Stimulated activated CD8-positive, alpha-beta memory T cell treated with anti-CD3 and anti-CD28 coated beads, Interleukin-4, amount 100 ng/mL, for 1 hour (primary cell): ENCODE measurements around the gene HSPB8.

ENCODE experiments used
- DNase-seq, 2 donors: peaks; one replicate each; pipeline ENCODE4 v3.0.0-alpha.2; 2020; ENCODE audit warnings: low read depth in 2 of 2, low spot score in 1 of 2

HSPB8 gene

GRCh38 chr12:119169150-119169549 is 9.6 kb upstream of the HSPB8 start:
- no peak for DNase-seq

DNA sequence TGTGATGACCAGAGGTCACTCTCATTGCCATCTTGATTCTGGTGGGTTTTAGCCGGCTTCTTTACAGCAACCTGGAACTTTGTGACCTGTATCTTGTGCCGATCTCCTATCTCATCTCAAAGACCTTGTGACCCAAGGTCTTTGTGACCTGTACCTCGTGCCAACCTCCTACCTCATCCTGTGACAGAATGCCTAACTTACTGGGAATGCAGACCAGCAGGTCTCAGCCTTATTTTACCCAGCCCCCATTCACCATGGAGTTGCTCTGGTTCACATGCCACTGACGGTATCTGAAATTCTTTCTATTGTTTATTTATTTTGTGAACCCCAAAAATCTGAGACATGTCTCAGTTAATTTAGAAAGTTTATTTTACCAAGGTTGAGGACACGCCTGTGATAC is 7.4 kb upstream of the HSPB8 start:
- no peak for DNase-seq

DNA sequence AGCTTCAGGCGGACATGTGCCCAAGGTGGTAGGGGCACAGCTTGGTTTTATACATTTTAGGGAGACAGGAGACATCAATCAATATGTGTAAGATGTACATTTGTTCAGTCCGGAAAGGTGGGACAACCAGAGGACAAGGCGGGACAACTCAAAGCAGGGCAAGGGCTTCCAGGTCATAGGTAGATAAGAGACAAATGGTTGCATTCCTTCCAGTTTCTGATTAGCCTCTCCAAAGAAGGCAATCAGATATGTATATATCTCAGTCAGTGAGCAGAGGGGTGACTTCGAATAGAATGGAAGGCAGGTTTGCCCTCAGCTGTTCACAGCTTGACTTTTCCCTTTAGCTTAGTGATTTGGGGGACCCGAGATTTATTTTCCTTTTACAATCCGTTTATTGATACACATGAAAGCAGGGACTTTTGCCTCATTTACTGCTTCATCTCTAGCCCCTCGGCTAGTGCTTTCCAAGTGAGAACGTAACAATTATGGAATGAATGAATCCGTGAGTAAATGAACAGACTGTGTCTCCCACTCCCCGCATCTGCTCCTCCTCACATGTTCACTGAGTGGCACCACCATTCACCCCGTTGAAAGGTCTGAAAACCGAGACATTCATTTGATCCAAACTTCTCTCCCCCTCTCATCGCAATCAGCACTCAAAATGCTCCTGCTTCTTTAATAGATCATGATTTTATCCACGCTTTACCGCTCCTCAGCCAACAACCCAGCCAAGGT is 6.9 kb upstream of the HSPB8 start:
- DNase-seq: no peak

- no peak for DNase-seq
These were observed 3.6 kb upstream of the HSPB8 start for GRCh38 chr12:119175081-119175480.

DNA sequence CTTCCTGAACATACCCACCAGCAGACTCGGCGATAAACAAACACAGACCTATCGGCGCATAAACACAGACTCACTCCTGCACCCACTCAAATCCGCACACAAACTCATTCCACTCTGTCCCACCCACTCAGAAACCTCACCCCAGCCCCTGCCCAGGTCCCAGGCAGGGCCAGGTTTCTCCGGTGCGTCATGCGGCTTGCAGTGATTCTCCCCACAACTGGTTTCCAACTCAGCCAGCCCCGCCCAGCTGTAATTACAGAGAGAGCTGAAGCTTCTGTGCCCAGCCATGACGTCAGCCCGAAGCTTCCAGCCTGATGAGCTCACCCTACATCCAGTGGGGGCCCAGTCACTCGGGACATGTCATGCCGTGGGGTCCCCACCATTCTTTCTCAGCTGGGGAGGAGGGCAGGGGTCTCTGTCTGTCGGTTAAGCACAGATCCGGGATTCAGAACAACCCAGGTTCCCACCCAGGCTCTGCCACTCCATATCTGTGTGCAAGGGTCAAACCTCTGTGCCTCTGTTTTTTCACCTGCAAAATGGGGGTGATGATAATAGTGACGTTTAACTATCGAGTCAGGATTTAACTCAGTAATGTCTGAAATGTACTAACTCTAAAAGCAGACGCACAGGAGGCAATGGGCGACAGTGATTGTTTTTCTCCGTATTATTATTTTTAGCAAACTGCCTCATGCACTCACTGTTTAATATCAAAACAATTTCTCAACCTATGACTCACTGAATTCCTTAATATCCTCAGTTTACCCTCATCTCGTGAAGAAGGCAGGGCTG is 2.3 kb upstream of the HSPB8 start:
- DNase-seq: no peak

DNA sequence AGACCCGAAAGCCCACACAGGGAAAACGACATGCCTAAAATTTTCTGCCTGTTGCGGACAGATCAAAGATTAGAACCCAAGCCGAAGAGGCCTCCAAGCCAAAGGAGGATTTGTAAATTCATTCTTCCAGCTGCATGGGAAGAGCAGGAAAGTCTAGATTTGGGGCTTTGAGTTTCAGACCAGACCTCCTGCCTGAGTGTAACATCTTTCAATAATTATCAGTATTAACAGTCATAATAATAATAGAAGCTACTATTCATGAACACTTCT is 1.7 kb upstream of the HSPB8 start:
- no peak for DNase-seq

DNA sequence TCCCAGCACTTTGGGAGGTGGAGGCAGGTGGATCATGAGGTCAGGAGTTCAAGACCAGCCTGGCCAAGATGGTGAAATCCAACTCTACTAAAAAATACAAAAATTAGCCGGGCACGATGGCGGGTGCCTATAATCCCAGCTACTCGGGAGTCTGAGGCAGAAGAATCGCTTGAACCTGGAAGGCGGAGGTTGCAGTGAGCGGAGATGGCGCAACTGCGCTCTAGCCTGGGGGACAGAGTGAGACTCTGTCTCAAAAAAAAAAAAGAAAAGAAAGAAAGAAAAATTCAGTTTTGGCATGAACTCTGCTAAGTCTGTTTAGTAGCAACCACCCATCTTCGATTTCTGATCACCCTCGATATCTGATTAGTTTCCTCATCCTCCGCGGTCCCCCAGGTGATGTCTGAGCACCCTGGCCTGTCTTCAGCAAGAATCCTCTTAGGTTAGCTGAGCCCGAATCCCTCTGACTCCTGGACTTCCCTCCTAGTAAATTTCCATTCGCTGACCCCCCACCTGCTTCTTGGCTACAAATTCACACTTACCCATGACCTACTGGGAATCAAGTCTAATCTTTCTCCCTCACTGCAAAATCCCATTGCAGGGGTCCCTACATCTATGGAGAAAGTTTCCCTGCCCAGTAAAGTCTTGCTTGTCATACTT is 879 bp upstream of the HSPB8 start:
- DNase-seq: no peak

DNA sequence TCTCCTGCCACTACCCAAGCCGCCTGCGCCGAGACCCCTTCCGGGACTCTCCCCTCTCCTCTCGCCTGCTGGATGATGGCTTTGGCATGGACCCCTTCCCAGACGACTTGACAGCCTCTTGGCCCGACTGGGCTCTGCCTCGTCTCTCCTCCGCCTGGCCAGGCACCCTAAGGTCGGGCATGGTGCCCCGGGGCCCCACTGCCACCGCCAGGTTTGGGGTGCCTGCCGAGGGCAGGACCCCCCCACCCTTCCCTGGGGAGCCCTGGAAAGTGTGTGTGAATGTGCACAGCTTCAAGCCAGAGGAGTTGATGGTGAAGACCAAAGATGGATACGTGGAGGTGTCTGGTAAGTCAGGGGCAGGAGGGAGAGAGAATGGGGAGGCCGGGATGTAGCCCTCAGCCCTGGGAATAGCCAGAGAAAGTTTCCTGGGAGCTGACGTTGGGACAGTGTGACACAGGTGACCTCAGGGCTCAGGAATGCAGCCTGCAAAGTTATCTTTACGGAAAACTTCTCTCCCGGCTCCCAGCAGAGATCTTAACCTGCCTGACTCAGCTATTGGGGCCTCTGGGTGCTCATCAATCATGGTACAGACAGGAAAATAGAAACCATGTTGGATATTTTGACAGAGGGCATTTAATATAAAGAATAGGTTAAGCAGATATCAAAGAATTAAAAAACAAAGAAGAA is 747 bp downstream of the HSPB8 start:
- no peak for DNase-seq

- DNase-seq: no peak
These were observed 1.8 kb downstream of the HSPB8 start for GRCh38 chr12:119180380-119181040.

GRCh38 chr12:119181202-119181601 is 2.5 kb downstream of the HSPB8 start:
- no peak for DNase-seq

- no peak for DNase-seq
These were observed 3.2 kb downstream of the HSPB8 start for GRCh38 chr12:119181944-119182343.

DNA sequence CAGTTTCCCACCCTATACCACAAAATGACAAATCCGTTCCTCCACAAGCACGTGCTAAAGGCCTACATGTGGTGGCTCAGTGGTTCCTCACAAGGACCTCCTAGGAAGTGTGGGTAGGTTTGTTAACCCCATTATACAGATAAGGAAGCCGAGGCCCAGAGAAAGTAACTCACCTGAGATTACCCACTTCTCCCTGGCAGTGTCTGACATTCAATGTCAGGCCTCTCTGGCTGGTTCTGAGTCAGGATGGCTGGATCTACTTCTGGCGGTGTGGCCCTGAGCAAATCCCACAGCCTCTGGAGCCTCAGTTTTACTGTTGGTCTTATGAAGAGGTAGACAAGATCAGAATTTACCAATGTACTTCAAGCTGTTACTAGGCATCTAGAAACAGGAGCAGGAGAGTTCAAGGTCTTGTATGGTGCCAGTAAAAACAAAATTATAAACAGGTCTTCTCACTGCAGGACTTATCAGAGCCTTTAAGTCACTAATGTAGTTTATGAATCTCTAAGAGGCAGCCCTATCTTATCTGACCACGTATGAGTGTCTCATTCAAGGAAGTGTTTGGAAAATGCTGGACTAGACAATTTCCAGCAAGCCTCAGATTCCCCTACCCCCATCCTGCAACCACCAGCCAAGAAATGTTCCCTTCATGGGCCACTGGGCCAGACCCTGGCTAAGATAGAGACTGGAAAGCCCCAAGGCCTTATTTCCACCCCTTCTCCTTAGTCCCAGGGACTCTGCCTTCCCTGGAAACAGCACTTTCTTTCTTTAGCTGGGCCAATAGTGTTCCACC is 4.2 kb downstream of the HSPB8 start:
- no peak for DNase-seq

- no peak for DNase-seq
These were observed 5.4 kb downstream of the HSPB8 start for GRCh38 chr12:119183942-119184695.

GRCh38 chr12:119195256-119195655 is 16.5 kb downstream of the HSPB8 start:
- DNase-seq: no peak

DNA sequence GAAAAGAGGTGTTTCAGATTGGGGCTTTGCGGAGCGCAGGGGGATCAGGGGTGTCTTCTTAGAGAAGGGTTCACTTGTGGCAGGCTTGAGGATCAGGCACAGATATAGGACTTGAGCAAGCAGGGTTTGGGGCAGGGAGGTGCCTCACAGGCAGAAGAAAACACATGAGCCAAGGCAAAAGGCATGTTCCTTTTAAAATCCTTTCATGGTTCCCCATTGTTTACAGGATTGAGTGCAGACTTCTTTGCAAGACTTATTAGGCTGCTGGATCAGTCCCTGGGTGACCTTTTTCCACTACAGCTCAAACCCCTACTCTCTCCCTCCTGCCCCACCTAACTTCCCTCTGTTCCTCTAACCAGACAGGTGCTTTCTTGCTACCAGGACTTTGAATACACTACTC is 19.7 kb downstream of the HSPB8 start:
- DNase-seq: no peak

- no peak for DNase-seq
These were observed 21.9 kb downstream of the HSPB8 start for GRCh38 chr12:119200601-119201000.

DNA sequence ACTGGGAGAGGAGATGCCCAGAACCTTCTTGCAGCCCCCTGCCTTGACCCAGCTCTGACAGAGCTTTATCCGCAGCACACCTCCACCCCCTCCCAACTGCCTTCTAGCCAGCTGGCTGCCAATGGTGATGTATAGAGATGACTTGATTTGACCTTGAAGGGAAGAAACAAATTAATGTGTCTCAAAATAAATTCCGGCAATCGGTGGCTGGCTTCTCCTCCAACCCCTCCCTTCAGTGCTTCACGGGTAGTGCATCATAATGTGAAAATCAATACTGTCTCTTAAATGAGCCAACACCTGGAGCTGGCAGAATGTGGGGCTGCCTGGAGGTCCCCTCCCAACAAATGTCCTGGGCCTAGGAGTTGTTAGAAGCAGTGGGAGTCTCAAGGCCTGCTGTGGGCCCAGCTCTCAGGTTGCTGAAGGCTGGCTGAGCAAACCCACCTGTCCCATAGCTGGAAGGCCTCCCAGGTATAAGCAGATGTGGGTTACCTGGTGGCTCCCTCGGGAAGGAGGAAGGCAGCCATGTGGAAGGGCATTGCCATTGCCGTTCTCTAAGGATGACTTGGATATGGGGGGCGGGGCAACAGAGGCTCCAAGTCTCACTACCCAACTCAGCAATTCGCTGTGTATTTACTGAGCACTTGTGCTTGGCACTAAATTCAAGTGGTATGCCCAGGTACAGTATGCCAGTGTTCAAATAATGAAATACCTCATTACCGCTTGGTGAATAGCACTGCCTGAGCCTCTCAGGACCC is 23.2 kb downstream of the HSPB8 start:
- no peak for DNase-seq

- DNase-seq: no peak
These were observed 23.8 kb downstream of the HSPB8 start for GRCh38 chr12:119202544-119202943.

- DNase-seq: no peak
These were observed 25.4 kb downstream of the HSPB8 start for GRCh38 chr12:119204131-119204530.
